ENCODE data around the gene SLC8B1.
"Not testable (repeated sequence)": the region's sequence is repeated elsewhere in the genome, so short reads cannot be mapped to it uniquely, and the experiment has no call there.

Gene SLC8B1

GRCh38 chr12:113354192-113354591 is 19.3 kb upstream of the SLC8B1 start:
- not testable (repeated sequence) for DNase-seq

- no peak for DNase-seq
These were observed 16.2 kb upstream of the SLC8B1 start for GRCh38 chr12:113351089-113351488.

GRCh38 chr12:113348849-113349536 is 14.1 kb upstream of the SLC8B1 start:
- DNase-seq: no peak

GRCh38 chr12:113347892-113348291 is 13.0 kb upstream of the SLC8B1 start:
- no peak for DNase-seq

DNA sequence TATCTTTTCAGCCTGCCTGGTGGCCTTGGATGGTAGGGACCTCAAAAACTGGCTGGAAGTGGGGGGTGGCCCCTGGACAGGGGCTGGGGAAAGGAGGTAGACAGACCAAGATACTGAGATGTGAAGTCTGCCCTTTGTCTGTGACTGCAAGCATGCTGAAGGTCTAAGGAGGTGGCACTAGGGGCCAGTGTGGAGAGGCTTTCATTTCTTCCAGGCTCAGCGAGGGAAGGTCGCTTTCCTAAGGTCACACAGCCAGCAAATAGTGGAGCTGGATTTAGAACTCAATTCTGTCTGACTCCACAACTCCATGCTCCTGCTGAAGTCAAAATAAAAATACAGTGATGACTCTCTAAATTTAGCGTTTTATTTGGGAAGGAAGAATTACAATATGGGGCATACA is 12.2 kb upstream of the SLC8B1 start:
- DNase-seq: no peak

- DNase-seq: no peak
These were observed 11.4 kb upstream of the SLC8B1 start for GRCh38 chr12:113346353-113346752.

GRCh38 chr12:113345318-113345717 is 10.4 kb upstream of the SLC8B1 start:
- DNase-seq: no peak

DNA sequence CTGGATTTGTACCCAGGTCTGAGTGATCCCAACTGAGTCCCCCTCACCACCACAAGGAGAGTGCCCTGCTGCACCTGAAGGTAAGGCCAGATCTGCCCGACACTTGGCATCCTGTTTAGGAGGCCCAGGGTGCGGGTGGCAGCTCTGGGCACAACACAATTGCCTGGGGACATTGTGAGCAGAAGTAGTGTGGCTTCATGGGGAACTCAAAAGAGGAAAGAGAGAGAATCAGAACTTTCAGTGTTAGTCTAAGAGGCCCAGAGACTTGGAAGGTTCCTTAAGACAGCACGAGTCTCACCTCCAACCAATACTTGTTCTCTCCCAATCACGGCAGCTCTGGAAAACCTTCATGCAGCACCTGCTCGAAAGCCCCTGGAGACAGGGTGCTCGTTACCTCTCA is 6.6 kb upstream of the SLC8B1 start:
- no peak for DNase-seq

DNA sequence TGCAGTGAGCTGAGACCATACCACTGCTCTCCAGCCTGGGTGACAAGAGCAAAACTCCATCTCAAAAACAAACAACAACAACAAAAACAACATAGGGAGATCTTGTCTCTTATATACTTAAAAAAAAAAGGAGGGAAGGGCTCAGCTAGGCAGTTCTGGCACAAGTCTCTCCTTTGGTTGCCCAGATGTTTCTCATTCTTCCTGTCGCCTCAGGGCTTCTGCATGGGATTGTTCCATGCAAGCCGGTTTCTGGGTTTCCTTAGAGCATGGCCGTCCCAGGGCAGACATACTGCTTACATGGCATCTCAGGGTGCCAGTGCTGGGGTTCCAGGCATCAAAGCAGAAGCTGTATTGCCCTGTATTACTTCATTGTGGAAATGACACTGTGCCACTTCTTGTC is 5.2 kb upstream of the SLC8B1 start:
- DNase-seq: no peak

GRCh38 chr12:113339540-113339939 is 4.6 kb upstream of the SLC8B1 start:
- no peak for DNase-seq

- peak; percentile 40 for DNase-seq
These were observed 778 bp downstream of the SLC8B1 start for GRCh38 chr12:113333877-113334785.

- no peak for DNase-seq
These were observed 1.5 kb downstream of the SLC8B1 start for GRCh38 chr12:113333418-113333750.

DNA sequence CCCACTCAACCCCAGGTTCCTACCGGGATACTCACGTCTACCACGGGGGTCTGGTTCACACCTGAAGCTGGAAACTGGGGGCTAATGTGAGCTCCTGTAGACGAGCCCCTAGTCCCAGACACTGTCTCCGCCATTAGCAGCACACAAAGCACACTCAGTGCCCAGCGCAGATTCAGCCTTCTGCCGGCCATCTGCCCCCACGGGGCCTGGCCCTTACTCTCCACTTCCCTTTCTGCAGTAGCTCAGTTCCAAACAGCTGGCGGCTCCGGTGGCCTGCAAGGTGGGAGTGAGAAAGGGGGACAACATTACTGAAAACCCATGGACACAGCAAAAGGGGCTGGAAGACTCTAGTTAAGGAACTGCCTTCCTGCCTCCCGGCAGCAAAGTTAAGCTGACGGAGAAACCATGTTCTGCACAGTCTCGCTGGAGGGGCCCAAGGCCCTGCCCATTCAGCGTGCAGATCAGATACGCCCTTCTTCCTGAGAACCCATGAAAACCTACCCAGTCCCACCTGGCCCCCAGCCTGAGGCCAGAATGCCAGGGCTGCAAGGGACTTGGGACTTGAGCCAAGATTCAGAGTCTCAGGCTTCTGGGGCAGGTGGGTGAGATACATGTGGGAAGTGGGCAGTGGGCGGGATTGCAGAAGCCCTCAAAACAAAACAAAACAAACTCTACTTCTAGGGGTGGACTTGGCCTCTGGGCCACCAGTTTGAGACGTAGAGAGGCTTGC is 2.1 kb downstream of the SLC8B1 start:
- no peak for DNase-seq

GRCh38 chr12:113330505-113330904 is 4.4 kb downstream of the SLC8B1 start:
- DNase-seq: no peak

DNA sequence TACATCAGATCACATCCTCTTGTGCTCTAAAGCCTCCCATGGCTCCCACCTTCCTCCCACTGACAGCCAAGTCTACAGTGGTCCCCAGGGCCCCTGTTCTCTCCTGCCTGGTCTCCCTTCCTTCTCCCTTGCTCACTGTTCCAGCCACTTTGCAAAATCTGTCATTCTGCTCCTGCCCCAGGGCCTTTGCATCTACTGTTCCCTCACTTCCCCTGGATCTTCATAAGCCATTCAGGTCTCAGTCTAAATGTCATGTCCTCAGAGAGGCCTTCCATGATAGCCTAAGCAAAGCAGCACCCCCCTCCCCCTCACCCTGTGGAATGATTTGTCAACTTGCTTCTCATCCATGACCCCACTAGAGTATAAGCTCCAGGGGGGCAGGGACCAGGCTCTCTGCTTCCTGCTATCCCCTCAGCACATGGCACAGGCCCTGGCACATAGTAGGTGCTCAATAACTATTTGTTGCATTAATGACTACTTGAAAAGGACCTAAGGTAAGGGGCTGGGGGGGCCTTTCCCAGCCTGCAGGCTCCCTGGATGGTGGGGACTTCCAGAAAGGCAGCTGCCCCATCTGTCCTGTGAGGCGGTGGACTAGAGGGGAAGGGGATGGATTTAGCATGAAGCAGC is 5.0 kb downstream of the SLC8B1 start:
- no peak for DNase-seq

DNA sequence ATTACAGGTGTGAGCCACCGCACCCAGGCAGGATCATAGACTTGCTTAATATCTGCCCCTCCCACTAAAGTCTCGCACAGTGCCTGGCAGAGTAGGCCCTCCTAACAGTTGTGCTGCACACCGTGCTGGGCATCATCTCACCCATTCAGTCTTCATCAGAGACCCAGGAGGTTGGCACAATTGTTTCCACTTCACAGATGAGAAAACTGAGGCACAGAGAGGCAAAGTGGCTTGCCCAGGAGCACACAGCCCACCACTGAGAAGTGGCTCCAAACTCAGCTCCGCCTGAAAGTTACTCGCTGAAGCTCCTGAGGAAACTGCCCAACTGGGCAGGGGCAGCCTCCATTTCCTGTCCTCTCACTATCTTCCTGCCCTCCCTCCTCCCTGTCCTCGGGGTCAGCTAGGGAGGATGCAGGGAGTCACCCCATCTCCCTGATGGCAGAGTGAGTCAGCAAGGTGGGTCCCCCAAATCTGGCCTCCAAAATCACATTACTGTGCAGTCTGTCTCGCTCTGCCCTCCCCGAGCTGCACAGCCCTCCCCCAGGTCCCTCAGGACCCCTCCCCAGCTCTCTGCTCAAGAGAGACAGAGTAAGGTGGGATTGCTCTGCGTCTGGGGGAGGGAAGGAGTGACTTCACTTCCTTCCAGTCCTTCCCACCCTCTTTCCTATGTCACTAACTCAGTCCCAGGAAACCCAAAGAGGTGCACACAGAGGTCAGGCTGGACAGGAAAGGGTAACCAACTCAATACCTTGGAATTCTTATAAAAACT is 5.7 kb downstream of the SLC8B1 start:
- no peak for DNase-seq

GRCh38 chr12:113328368-113328889 is 6.5 kb downstream of the SLC8B1 start:
- DNase-seq: no peak

DNA sequence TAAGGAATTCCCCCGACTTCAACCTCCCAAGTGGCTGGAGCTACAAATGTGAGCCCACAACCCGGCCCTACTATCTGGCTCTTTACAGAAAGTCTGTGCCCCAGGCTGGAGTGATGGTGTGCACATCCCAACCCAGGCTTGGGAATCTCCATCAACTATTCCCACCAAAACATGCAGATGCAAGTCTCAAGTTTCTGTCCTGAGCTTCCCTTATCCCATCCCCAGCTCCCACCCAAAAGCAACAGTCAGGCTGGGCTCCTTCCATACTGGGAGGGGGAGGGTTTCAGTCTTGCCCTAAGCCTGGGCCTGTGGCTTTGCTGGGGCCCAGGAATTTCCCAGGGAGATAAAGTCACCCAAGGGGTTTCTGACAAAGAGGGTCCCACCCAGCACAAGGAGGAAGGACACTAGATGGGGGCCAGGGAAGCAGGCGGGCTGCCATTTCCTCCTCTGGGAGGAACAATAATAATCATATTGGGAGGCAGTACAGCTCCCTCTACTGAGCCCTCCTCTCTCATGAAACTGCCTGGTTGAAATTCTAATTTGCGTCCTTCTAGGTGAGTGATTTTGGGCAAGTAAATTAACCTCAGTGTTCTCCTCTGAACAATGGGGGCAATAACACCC is 8.0 kb downstream of the SLC8B1 start:
- no peak for DNase-seq

DNA sequence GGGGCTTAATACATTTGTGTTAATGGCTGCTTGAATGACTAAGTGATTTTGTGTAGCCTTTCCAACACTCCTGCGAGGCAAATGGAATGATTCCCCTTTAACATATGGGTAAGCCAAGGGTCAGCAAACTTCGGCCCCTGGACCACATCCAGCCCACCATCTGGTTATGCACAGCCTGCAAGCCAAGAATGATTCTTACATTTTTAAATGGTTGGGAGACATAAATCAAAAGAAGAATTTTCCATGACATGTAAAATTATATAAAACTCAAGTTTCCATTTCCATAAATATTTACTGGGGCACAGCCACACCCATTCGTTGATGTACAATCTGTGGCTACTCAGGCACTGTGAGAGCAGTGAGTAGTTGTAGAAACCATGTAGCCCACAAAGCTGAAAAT is 9.0 kb downstream of the SLC8B1 start:
- DNase-seq: no peak

GRCh38 chr12:113322343-113322742 is 12.6 kb downstream of the SLC8B1 start:
- no peak for DNase-seq

GRCh38 chr12:113320401-113320800 is 14.5 kb downstream of the SLC8B1 start:
- DNase-seq: no peak

Data from activated T-cell treated with anti-CD3 and anti-CD28 coated beads, Interleukin-2, amount 50 U/mL, for 1 hour (primary cell).